ENCODE measurements around the gene SEZ6L.

- TF ChIP-seq CTCF (IDR thresholded peaks at IDR 0.05; ENCODE audit: borderline replicate concordance, extremely low read depth, low read length, poor library complexity, severe bottlenecking) (no peak), EZH2 (IDR thresholded peaks at IDR 0.05; ENCODE audit: borderline replicate concordance, low read depth, low read length, severe bottlenecking) (no peak)
Observed at GRCh38 chr22:26429458-26430286, 260.4 kb downstream of the SEZ6L start.

Data from DND-41 (cell line).